Activated CD4-positive, alpha-beta T cell treated with anti-CD3 and anti-CD28 coated beads, Interleukin-10, Interleukin-2, amounts not matched to agents 100 ng/mL and 50 ng/mL, durations not matched to agents 16 hours and 8 hours (primary cell): ENCODE measurements around the gene MMD.
"Not testable (repeated sequence)": the region's sequence is repeated elsewhere in the genome, so short reads cannot be mapped to it uniquely, and the experiment has no call there.

Experiments
- DNase-seq: peaks from one replicate; pipeline ENCODE4 v3.0.0-alpha.2; 2020

The MMD gene, protein sequence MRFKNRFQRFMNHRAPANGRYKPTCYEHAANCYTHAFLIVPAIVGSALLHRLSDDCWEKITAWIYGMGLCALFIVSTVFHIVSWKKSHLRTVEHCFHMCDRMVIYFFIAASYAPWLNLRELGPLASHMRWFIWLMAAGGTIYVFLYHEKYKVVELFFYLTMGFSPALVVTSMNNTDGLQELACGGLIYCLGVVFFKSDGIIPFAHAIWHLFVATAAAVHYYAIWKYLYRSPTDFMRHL

GRCh38 chr17:55421179-55421934 is at the start of gene MMD:
Gene MMD, minus strand, starts transcription at chr17:55421835. Its CDS starts 140 bp downstream, at chr17:55421695.
- DNase-seq: no peak

DNA sequence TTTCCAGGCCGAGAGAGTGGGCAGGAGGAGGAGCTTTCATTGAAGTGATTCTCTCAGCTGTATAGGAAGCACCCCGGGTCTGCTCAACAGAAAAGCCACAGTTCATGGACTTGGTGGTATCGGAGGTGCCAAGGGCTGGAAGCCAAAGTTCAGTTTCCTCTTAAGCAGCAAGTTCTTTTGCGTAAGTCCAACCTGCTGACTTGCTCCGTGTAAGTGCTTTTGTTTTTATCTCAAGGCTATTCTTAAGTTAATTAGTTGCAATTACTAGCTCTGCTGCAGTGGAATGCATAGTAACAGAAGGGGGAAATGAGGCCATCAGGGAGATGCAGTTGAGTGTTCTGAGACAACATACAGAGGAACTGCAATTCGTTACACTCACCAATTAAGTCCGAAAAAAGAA is 45.0 kb upstream of the MMD start:
- no peak for DNase-seq

DNA sequence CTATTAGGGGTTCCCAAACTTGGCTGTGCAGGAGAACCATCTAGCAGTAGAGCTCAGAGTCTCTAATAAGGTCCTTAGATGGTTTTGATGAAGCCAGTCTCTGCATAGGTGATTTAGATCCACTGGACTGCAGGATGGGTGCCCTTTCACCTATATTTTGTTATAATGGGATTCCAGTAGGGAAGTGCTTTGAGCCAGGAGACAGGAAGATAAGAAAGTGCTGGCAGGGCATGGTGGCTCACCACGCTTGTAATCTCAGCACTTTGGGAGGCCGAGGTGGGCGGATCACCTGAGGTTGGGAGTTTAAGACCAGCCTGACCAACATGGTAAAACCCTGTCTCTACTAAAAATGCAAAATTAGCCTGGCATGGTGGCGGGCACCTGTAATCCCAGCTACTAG is 44.1 kb upstream of the MMD start:
- DNase-seq: not testable (repeated sequence)

DNA sequence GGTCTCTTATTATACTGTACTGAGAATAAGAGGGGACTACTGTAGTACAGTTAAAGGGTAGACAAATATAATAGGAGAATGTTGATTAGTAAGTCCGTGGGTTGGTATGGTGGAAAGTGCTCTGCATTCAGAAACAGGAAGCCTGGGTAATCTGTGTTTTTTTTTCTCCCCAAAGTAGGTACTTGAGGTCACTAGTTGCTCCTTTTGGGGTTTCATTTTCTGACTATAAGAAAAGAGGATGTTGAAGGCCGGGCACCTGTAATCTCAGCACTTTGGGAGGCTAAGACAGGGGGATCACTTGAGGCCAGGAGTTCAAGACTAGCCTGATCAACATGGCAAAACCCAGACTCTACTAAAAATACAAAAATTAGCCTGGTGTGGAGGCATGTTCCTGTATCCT is 42.0 kb upstream of the MMD start:
- DNase-seq: peak; percentile 25

DNA sequence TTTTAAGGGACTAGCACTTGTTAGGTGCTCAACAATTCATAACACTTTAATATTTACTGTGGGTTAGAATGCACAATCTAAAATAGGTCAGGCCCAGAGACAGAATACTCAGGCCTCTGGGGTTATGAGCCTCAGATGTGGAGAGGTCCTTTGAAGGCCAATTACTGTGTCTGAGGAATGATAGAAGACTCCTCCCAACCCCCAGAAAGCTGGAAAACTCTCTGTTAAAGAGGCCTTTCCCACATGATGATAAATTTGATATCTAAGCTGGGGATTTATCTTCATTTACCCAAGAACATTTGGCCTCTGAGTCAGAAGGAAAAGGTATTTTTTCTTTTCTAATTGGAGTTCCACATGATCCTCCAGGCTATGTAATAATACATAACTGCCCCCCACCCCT is 41.1 kb upstream of the MMD start:
- DNase-seq: no peak

DNA sequence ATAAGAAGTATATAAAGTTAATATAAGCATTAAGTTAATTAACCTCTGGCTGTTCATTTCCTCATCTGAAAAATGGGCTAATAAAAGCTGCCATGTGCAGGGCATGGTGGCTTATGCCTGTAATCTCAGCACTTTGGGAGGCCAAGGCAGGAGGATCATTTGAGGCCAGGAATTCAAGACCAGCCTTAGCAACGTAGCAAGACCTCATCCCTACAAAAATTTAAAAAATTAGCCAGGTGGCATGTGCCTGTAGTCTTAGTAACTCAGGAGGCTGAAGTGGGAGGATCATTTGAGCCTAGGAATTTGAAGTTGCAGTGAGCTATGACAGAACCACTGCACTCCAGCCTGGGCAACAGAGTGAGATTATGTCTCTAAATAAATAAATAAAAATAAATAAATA is 40.6 kb upstream of the MMD start:
- DNase-seq: no peak

DNA sequence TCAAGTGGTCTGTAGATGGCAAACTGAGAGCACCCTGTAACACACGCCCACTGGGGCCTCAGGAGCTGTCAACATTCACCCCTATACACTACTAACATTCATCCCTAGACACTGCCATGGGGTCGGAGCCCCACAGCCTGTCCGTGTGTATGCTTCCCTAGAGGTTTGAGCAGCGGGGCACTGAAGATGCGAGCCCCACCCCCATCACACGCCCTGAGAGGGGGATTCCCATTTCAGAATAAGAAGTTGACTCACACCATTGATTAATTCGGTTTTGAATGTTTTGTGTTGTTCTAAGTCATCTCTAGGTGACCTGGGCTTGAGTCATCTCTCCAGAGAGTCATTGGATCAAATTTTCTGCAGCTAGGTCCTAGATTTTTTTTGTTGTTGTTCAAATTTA is 37.3 kb upstream of the MMD start:
- peak; percentile 78 for DNase-seq

- peak; percentile 8 for DNase-seq
Measured at GRCh38 chr17:55458287-55458900, 36.8 kb upstream of the MMD start.

GRCh38 chr17:55456307-55457240 is 34.9 kb upstream of the MMD start:
- DNase-seq: no peak

- DNase-seq: no peak
Measured at GRCh38 chr17:55454906-55455474, 33.4 kb upstream of the MMD start.

GRCh38 chr17:55453839-55454557 is 32.4 kb upstream of the MMD start:
- no peak for DNase-seq

- DNase-seq: no peak
Measured at GRCh38 chr17:55452139-55452790, 30.6 kb upstream of the MMD start.

DNA sequence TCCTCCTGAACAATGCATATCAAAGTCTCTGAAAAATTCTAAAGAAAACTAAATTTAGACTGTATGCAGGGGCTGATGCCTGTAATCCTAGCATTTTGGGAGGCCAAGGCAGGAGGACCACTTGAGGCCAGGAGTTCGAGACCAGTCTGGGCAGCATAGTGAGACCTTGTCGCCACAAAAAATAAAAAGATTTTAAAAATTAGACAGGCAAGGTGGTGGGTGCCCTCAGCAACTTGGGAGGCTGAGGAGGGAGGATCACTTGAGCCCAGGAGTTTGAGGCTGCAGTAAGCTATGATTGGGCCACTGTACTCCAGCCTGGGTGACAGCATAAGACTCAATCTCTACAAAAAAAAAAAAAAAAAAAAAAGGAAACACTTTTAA is 30.1 kb upstream of the MMD start:
- no peak for DNase-seq

- no peak for DNase-seq
Measured at GRCh38 chr17:55451203-55451641, 29.6 kb upstream of the MMD start.

DNA sequence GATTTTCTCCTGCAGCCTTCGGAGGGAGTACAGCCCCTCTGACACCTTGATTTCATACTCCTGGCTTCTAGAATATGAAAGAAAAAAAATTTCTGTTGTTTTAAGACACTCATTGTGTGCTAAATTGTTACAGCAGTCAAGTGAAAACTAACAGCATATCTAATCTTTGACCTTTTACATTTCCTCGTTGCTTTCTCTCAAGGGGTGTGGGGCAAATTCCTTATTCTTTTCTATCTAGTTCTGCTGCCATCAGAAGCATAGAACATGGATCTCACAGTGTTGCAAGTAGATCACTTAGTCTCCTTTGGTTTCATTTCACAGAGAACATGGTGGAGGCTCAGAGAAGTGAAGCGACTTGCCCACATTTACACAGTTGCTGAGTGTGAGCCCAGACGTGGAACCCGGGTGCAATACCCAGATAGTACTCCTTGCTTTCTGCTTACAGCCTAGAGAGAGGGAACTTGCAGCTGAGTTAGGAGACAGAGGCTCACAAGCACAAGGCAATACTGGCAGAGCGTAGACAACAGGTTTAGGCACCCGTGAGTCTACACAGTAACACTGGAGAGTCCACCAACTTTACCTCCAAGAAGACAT is 28.7 kb upstream of the MMD start:
- DNase-seq: no peak

DNA sequence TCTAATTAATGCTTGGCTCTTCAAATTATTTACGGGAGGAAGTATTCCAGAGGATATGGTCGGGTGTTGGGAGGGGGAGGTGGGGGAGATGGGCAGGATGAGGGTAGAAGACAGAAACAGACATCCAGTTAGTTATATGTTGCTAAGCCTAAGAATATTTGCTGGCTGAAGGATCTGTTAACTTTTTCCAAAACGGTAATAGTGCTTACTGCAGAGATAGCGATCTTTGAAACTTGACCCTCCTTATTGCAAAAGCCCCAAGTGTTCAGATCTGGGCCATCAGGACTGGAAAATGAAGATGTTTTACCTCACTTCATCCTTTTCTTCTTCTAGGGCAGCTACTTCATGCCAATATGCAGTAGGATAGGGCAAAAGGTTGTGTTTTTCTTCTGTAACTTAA is 27.0 kb upstream of the MMD start:
- DNase-seq: no peak

GRCh38 chr17:55446581-55447205 is 25.1 kb upstream of the MMD start:
- no peak for DNase-seq

DNA sequence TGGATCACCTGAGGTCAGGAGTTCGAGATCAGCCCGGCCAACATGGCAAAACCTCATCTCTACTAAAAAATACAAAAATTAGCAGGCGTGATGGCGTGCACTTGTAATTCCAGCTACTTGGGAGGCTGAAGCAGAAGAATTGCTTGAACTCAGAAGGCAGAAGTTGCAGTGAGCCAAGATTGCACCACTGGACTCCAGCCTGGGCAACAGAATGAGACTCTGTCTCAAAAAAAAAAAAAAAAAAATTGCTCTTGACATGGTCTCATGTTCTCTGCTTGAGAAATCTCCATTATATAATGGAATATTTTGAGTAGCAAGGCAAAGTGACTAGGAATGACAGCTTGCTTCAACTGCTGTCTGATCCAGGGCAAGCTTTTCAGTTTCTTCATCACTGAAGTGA is 24.4 kb upstream of the MMD start:
- not testable (repeated sequence) for DNase-seq

- DNase-seq: no peak
Measured at GRCh38 chr17:55444471-55445441, 23.1 kb upstream of the MMD start.
